HTR-8/SVneo (cell line): Measurements from ENCODE around the gene TAS2R46.
"Not testable (repeated sequence)": the region's sequence is repeated elsewhere in the genome, so short reads cannot be mapped to it uniquely, and the experiment has no call there.

Experiments used
- DNase-seq: peaks from one replicate; pipeline ENCODE4 v3.0.0; 2011; ENCODE audit warnings: low spot score, mixed read lengths; ENCODE audit not compliant: insufficient read length
- FAIRE-seq: peaks from 2 replicates; lab custom pipeline; 2011; peaks lifted over from hg19 to GRCh38; lab: Jason Lieb, UNC

The TAS2R46 gene

DNA sequence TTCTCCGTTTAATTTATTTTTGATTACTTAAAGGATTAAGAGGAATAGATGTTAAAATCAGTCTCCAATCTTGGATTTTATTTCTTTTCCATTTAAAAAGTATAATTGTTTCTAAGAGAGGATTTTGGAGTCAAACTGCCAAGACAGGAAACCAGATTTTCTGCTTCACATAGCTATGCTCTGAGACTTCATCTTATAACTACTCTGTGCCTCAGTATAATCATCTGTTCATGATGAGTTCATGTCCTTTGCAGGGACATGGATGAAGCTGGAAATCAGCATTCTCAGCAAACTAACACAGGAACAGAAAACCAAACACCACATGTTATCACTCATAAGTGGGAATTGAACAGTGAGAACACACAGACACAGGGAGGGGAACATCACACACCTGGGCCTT lies 21.9 kb downstream of the TAS2R46 start:
- FAIRE-seq (no peak), DNase-seq (no peak)

DNA sequence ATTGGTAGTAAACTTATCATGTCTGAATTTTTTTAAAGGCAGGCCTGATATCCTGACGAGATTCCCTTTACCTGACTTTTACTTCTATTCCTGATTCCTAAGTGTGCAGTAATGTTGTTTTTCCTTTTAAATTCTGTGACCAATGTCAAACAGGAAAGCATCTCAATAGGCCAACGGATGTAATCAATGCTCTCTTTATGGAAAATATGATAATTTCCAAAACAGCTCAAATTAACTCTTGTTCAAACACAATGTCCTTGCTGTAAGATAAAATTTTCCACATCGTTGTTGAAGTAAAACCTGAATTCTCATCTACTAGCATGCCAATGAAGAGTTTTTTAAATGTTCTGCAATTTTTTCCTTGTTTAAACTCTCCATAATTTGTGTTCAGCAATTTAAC lies 22.9 kb downstream of the TAS2R46 start:
- FAIRE-seq (no peak), DNase-seq (no peak)

- not testable (repeated sequence) for FAIRE-seq
Observed at GRCh38 chr12:11033959-11034358, 28.1 kb downstream of the TAS2R46 start.

GRCh38 chr12:11031307-11031706 lies 30.8 kb downstream of the TAS2R46 start, which contains the start of gene TAS2R31:
Gene TAS2R31, minus strand, starts transcription at chr12:11031407. Its CDS starts 72 bp downstream, at chr12:11031335.
- FAIRE-seq = no peak
- no peak for DNase-seq

More at GRCh38 chr12:11033959-11034358, 28.1 kb downstream of the TAS2R46 start:
- not testable (repeated sequence) for DNase-seq

- FAIRE-seq (no peak), DNase-seq (no peak)
Observed at GRCh38 chr12:11026118-11026517, 36.0 kb downstream of the TAS2R46 start.

GRCh38 chr12:11023387-11023786 lies 38.7 kb downstream of the TAS2R46 start:
- FAIRE-seq (no peak), DNase-seq (no peak)

DNA sequence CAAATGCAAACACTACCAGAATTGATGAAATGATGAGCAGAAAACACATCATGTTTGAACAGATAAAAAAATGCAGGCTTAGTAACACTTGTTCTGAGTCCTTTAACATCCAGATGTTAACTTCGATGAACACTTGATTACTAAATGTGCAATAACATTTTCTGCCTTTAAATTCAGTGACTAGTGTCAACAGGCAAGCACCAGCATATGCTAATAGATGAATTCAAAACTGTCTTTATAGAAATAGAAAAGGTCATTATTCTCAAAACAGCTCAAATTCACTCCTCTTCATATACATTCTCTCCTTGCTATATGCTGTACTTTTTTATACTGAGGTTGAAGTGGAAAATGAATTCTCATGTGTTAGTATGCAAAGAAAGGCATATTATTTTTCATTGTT lies 39.6 kb downstream of the TAS2R46 start, which contains the start of gene TAS2R19:
TAS2R19 (minus strand) TSS at position 101 of the 400 bp plus-strand sequence; CDS start at position 52, 49 bp downstream.
- no peak for FAIRE-seq

DNA sequence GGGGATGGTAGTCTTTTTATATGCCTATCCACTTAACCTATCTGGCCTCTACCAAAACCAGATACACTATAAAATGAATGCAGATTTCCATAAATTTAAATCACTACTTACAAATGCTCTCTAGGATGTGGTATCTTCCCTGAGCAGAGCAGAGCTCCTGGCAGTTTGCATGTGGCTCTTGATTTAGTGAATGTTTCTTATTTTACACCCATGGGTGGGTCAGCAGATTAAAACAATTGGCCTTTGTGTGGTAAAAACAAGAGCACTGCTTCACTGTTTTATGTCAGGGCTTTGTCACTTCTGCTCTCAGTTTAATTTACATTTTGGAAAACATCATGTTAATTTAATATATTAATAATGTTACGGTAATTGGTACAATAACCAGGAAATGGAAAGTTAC lies 45.2 kb downstream of the TAS2R46 start:
- FAIRE-seq = no peak

More for the DNA sequence above, 39.6 kb downstream of the TAS2R46 start, which contains the start of gene TAS2R19:
- DNase-seq = no peak

DNA sequence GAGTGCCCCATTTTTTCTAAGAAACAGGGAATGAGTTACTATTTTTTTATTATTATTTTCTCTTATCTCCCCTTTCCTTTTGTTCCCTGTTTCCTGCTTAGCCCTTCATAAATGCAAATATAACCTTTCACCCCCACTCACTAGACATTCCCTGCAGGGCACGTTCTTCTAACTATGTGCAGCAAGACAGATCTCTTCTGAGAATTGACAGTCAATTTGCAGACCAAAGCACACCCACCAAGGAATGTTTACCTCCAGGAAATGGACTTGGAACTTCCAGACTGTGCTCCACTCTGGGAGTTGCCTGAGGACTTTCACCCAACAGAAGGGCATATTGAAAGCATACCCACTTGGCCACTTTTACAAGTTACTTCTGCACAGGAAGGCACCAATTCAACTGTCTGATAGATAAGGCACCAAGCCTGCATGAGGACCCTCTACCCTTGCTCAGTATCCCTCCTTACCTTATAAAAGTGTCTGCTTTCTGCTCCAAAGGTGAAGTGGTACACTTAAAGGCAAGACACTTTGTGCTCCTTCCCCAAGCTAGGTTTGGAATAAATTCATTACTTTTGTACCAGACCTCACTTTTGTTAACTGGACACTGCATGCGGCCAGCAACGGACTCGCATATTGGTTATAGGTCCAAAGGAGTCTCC lies 46.2 kb downstream of the TAS2R46 start:
- FAIRE-seq = no peak
- DNase-seq = no peak

More for the DNA sequence above, 45.2 kb downstream of the TAS2R46 start:
- DNase-seq = no peak

- no peak for DNase-seq
- no peak for FAIRE-seq
Observed at GRCh38 chr12:11014234-11014633, 47.9 kb downstream of the TAS2R46 start.
